ENCODE results near the gene OPTC.
"Not testable (repeated sequence)": the region's sequence is repeated elsewhere in the genome, so short reads cannot be mapped to it uniquely, and the experiment has no call there.

Gene OPTC

DNA sequence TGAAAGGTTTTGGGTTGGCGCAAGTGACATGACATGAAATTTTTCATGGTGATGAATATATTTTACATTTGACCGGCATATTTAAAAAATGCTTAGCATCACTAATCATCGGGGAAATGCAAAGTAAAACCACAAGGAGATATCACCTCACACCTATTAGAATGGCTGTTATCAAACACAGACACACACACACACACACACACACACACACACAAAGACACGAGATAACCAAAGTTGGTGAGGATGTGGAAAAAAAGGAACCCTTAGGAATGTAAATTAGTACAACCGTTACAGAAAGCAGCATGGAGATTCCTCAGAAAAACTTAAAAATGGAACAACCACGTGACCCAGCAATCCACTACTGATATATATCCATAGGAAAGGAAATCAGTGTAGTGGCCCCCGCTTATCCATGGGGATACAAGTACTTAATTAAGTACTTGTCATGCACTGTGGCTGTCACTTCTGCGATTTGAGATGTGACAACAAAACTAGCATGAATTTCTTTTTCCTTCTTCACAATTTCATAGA lies 34.2 kb upstream of the OPTC start:
- Mint-ChIP-seq H3K9me3 (no peaks in the 10 kb centered on the region), H3K36me3 (ENCODE audit: low read depth) (no peaks in the 10 kb centered on the region), H3K4me1 (ENCODE audit: low read depth) (no peaks in the 10 kb centered on the region), H3K27me3 (ENCODE audit: low read depth) (peaks cover 38% of the 10 kb centered on the region), H3K4me3 (no peak overlapping the region), H3K27ac (no peak overlapping the region)

DNA sequence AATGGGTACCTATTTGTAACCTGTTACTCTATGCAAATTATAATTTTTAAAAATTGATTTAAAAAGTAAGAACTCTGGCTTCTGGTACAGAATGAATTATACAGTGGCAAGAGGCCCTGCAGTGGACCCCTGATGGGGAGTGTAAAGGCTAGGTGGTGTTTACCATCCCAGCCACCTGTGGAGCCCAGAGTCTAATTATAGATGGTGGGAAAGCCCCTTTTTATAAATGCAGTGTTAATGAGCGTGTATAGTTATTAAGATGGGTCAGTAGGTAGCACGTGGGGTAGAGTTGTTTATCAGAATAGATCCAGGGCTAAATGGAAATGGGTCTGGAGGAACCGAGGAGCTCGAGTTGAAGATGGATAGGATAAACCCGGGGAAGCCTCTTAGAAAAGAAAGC lies 32.2 kb upstream of the OPTC start:
- H3K9me3 Mint-ChIP-seq, result no peaks in the 10 kb centered on the region
- no peak overlapping the region for H3K4me3 Mint-ChIP-seq
- H3K27me3 Mint-ChIP-seq (ENCODE audit: low read depth), result peaks cover 33% of the 10 kb centered on the region
- H3K4me1 Mint-ChIP-seq (ENCODE audit: low read depth), result no peaks in the 10 kb centered on the region
- H3K36me3 Mint-ChIP-seq (ENCODE audit: low read depth), result no peaks in the 10 kb centered on the region
- no peak overlapping the region for H3K27ac Mint-ChIP-seq

DNA sequence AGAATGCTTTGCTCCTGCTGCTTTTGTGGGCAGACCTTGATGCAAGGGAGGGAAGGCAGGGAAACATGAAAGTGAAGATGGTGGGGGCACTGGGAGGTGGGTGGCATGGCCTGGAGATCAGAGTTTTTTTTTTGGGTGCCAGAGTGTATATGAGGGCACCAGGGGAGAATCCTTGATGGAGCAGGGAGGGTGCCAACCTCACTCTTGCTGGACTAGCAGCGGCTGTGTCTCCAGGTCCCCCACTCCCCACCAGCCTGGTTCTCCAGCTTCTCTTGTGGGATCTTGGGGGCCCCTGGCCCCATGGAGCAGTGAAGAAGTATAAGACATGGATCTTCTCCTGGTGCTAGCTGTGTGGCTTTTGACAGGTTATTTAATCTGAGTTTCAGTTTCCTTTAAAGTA lies 31.8 kb upstream of the OPTC start:
- H3K27ac Mint-ChIP-seq, result no peak overlapping the region
- H3K9me3 Mint-ChIP-seq, result no peaks in the 10 kb centered on the region
- no peak overlapping the region for H3K4me3 Mint-ChIP-seq
- no peaks in the 10 kb centered on the region for H3K4me1 Mint-ChIP-seq (ENCODE audit: low read depth)
- no peaks in the 10 kb centered on the region for H3K36me3 Mint-ChIP-seq (ENCODE audit: low read depth)
- H3K27me3 Mint-ChIP-seq (ENCODE audit: low read depth), result peaks cover 31% of the 10 kb centered on the region

GRCh38 chr1:203462878-203463277 lies 31.1 kb upstream of the OPTC start:
- Mint-ChIP-seq H3K4me3 (no peak overlapping the region), H3K27me3 (ENCODE audit: low read depth) (peaks cover 34% of the 10 kb centered on the region), H3K27ac (no peak overlapping the region), H3K9me3 (no peaks in the 10 kb centered on the region), H3K36me3 (ENCODE audit: low read depth) (no peaks in the 10 kb centered on the region), H3K4me1 (ENCODE audit: low read depth) (no peaks in the 10 kb centered on the region)

DNA sequence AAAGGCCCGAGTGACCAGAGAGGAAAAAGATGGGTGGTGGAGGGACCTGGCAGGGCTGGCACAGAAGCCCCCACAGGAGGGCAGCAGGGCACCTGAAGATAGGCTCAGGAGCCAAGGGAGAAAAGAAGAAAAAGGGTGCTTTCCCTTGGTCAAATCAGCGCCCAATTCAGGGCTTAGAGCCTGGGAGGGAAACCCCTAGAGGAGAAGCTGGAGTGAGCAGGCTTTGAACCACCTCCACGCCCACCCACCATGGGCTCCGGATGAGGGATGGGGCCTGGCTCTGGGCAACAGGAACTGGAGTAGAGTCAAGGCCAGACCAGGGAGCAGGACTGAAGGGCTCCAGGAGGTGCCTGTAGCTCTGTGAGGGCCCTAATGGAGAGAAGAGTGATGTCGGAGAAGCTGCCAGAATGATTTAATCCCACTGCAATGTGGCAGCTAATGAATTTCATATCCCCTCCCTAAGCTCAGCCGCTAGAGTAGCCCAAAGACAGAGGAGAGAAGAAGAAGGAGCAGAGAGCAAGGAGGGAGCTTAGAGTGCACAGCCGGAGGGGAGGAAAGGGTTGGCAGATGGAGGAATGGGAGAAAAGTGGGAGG lies 30.4 kb upstream of the OPTC start:
- Mint-ChIP-seq H3K4me3 (no peak overlapping the region), H3K27me3 (ENCODE audit: low read depth) (peaks cover 30% of the 10 kb centered on the region), H3K9me3 (no peaks in the 10 kb centered on the region), H3K27ac (no peak overlapping the region), H3K4me1 (ENCODE audit: low read depth) (no peaks in the 10 kb centered on the region), H3K36me3 (ENCODE audit: low read depth) (no peaks in the 10 kb centered on the region)

- Mint-ChIP-seq H3K9me3 (no peaks in the 10 kb centered on the region), H3K27me3 (ENCODE audit: low read depth) (peaks cover 30% of the 10 kb centered on the region), H3K4me1 (ENCODE audit: low read depth) (no peaks in the 10 kb centered on the region), H3K36me3 (ENCODE audit: low read depth) (no peaks in the 10 kb centered on the region), H3K27ac (no peak overlapping the region), H3K4me3 (no peak overlapping the region)
These were observed 29.7 kb upstream of the OPTC start for GRCh38 chr1:203464226-203464625.

- Mint-ChIP-seq H3K9me3 (no peaks in the 10 kb centered on the region), H3K27ac (no peak overlapping the region), H3K4me3 (no peak overlapping the region), H3K4me1 (ENCODE audit: low read depth) (no peaks in the 10 kb centered on the region), H3K27me3 (ENCODE audit: low read depth) (peaks cover 30% of the 10 kb centered on the region), H3K36me3 (ENCODE audit: low read depth) (no peaks in the 10 kb centered on the region)
These were observed 29.2 kb upstream of the OPTC start for GRCh38 chr1:203464743-203465142.

GRCh38 chr1:203465146-203465798 lies 28.7 kb upstream of the OPTC start:
- H3K27ac Mint-ChIP-seq, result no peak overlapping the region
- H3K4me3 Mint-ChIP-seq, result no peak overlapping the region
- no peaks in the 10 kb centered on the region for H3K4me1 Mint-ChIP-seq (ENCODE audit: low read depth)
- no peaks in the 10 kb centered on the region for H3K9me3 Mint-ChIP-seq
- no peaks in the 10 kb centered on the region for H3K36me3 Mint-ChIP-seq (ENCODE audit: low read depth)
- peaks cover 28% of the 10 kb centered on the region for H3K27me3 Mint-ChIP-seq (ENCODE audit: low read depth)

DNA sequence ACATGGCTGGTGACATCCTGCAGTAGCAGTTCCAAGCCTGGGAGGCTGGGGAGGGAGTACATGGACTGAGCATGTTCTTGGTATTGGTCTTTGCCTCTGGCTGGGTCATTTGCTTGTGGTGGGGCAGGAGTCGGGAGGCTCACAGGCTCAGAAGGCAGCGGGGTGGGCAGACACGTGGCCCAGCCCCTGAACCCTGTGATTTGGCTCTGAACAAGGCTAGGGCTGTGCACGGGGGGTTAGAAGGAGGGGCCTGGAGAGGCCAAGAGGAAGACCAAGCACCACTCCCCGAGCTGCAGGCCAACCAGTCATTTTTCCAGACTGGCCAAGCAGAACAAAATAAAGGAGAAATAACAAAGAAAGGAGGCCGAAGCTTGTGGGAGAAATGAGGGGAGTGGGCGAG lies 28.0 kb upstream of the OPTC start:
- no peaks in the 10 kb centered on the region for H3K4me1 Mint-ChIP-seq (ENCODE audit: low read depth)
- peaks cover 23% of the 10 kb centered on the region for H3K27me3 Mint-ChIP-seq (ENCODE audit: low read depth)
- no peaks in the 10 kb centered on the region for H3K9me3 Mint-ChIP-seq
- no peaks in the 10 kb centered on the region for H3K36me3 Mint-ChIP-seq (ENCODE audit: low read depth)
- no peak overlapping the region for H3K4me3 Mint-ChIP-seq
- no peak overlapping the region for H3K27ac Mint-ChIP-seq

DNA sequence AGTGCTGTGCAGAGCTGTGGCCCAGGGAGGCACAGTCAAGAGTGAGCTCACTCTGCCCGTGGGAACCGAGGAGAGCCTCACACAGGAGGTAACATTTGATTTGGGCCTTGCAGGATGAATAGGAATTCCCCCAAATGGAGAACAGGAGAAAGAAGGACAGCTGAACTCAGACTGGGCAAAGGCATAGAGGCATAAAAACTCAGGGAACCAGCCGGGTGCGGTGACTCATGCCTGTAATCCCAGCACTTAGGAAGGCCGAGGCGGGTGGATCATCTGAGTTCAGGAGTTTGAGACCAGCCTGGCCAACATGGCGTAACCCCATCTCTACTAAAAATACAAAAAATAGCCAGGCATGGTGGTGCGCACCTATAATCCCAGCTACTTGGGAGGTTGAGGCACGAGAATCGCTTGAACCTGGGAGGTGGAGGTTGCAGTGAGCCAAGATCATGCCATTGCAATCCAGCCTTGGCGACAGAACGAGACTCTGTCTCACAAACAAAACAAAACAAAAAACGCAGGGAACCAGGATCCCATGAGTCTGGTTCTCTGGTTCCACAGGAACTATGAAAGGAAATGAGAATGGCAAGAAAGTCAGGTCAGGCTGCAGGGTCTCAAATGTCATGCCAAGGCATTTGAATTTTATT lies 26.9 kb upstream of the OPTC start:
- not testable (repeated sequence) for H3K4me3 Mint-ChIP-seq; H3K36me3 Mint-ChIP-seq (ENCODE audit: low read depth); H3K4me1 Mint-ChIP-seq (ENCODE audit: low read depth); H3K9me3 Mint-ChIP-seq; H3K27ac Mint-ChIP-seq
- peaks cover 16% of the 10 kb centered on the region for H3K27me3 Mint-ChIP-seq (ENCODE audit: low read depth)

- Mint-ChIP-seq H3K4me3 (no peak overlapping the region), H3K27ac (no peak overlapping the region), H3K36me3 (ENCODE audit: low read depth) (no peaks in the 10 kb centered on the region), H3K27me3 (ENCODE audit: low read depth) (peaks cover 21% of the 10 kb centered on the region), H3K4me1 (ENCODE audit: low read depth) (no peaks in the 10 kb centered on the region), H3K9me3 (no peaks in the 10 kb centered on the region)
These were observed 26.4 kb upstream of the OPTC start for GRCh38 chr1:203467550-203467921.

GRCh38 chr1:203468326-203468725 lies 25.6 kb upstream of the OPTC start:
- no peaks in the 10 kb centered on the region for H3K4me1 Mint-ChIP-seq (ENCODE audit: low read depth)
- no peak overlapping the region for H3K4me3 Mint-ChIP-seq
- H3K27ac Mint-ChIP-seq, result no peak overlapping the region
- no peaks in the 10 kb centered on the region for H3K9me3 Mint-ChIP-seq
- H3K27me3 Mint-ChIP-seq (ENCODE audit: low read depth), result peaks cover 23% of the 10 kb centered on the region
- H3K36me3 Mint-ChIP-seq (ENCODE audit: low read depth), result no peaks in the 10 kb centered on the region

GRCh38 chr1:203470240-203470639 lies 23.7 kb upstream of the OPTC start:
- no peaks in the 10 kb centered on the region for H3K36me3 Mint-ChIP-seq (ENCODE audit: low read depth)
- H3K4me1 Mint-ChIP-seq (ENCODE audit: low read depth), result no peaks in the 10 kb centered on the region
- H3K27me3 Mint-ChIP-seq (ENCODE audit: low read depth), result peaks cover 37% of the 10 kb centered on the region
- H3K9me3 Mint-ChIP-seq, result no peaks in the 10 kb centered on the region
- H3K4me3 Mint-ChIP-seq, result no peak overlapping the region
- no peak overlapping the region for H3K27ac Mint-ChIP-seq

DNA sequence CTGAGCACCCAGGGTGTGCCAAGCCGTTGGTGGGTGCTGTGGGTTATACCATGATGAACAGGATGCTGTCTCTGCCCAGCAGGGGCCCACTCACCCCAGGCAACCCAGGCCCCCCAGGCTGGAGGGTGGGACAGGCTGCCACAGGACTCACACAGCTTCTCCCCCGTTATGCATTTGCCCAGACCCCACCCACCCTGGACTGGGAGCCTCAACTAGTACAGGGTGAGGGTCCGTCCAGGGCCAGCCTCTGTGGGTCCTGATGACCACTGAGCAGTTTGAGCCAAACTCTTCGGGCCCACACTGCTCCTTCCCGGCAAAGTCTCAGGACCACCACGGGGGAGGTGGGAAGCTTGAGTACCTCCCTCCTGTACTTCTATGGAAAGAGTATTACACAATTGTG lies 22.1 kb upstream of the OPTC start:
- Mint-ChIP-seq H3K9me3 (no peaks in the 10 kb centered on the region), H3K27ac (no peak overlapping the region), H3K4me3 (no peak overlapping the region), H3K27me3 (ENCODE audit: low read depth) (peaks cover 43% of the 10 kb centered on the region), H3K4me1 (ENCODE audit: low read depth) (no peaks in the 10 kb centered on the region), H3K36me3 (ENCODE audit: low read depth) (no peaks in the 10 kb centered on the region)

GRCh38 chr1:203473281-203473680 lies 20.7 kb upstream of the OPTC start:
- H3K36me3 Mint-ChIP-seq (ENCODE audit: low read depth), result no peaks in the 10 kb centered on the region
- peaks cover 11% of the 10 kb centered on the region for H3K4me1 Mint-ChIP-seq (ENCODE audit: low read depth)
- no peak overlapping the region for H3K27ac Mint-ChIP-seq
- H3K9me3 Mint-ChIP-seq, result no peaks in the 10 kb centered on the region
- H3K4me3 Mint-ChIP-seq, result no peak overlapping the region
- H3K27me3 Mint-ChIP-seq (ENCODE audit: low read depth), result peaks cover 43% of the 10 kb centered on the region
